DND-41 (cell line): ENCODE results near the gene CHKB.
"Not testable (repeated sequence)": the region's sequence is repeated elsewhere in the genome, so short reads cannot be mapped to it uniquely, and the experiment has no call there.

Experiments used
- ATAC-seq: fragments of 200-7000 bp; cut with Tn5 transposase; 3 replicates; pipeline ENCODE4 v1.9.1; 2021; ENCODE audit warnings: low read depth; ENCODE audit not compliant: insufficient read depth
- DNase-seq: peaks from one replicate; pipeline ENCODE4 v3.0.0-alpha.2; 2020
- H2AFZ ChIP-seq: 2 replicates; pipeline ENCODE4 v1.6.0; 2012; ENCODE audit warnings: low read depth, low read length
- H3K27ac ChIP-seq: 2 replicates; pipeline ENCODE4 v1.5.1; 2012; ENCODE audit warnings: low read length, inconsistent platforms
- H3K27me3 ChIP-seq: fragments of 200-600 bp; sonication (generic); 2 replicates; pipeline ENCODE4 v1.6.0; 2012; ENCODE audit warnings: low read length, mild to moderate bottlenecking, inconsistent platforms; ENCODE audit not compliant: insufficient read depth, poor library complexity
- H3K36me3 ChIP-seq: 2 replicates; pipeline ENCODE4 v1.5.1; 2012; ENCODE audit warnings: low read length, inconsistent platforms; ENCODE audit not compliant: insufficient read depth
- H3K4me1 ChIP-seq: 2 replicates; pipeline ENCODE4 v1.5.1; 2012; ENCODE audit warnings: mild to moderate bottlenecking, low read length; ENCODE audit not compliant: insufficient read depth
- H3K4me2 ChIP-seq: 2 replicates; pipeline ENCODE4 v1.6.0; 2012; ENCODE audit warnings: mild to moderate bottlenecking, moderate library complexity, low read length, inconsistent platforms; ENCODE audit not compliant: insufficient read depth
- H3K4me3 ChIP-seq, 2 experiments: fragments of 200-600 bp in 1 of 2; shearing (Covaris generic) in 1 of 2; 2 replicates each; pipeline ENCODE4 v1.5.1; 2012 to 2016; ENCODE audit warnings: inconsistent platforms in 2 of 2, low read length in 2 of 2, mild to moderate bottlenecking in 2 of 2, low read depth in 1 of 2, moderate library complexity in 1 of 2
- H3K79me2 ChIP-seq: 2 replicates; pipeline ENCODE4 v1.6.0; 2012; ENCODE audit warnings: low read length, inconsistent platforms; ENCODE audit not compliant: insufficient read depth
- H3K9ac ChIP-seq: 2 replicates; pipeline ENCODE4 v1.6.0; 2012; ENCODE audit warnings: low read depth, mild to moderate bottlenecking, inconsistent platforms, low read length, moderate library complexity
- H3K9me3 ChIP-seq: 2 replicates; pipeline ENCODE4 v1.5.1; 2012; ENCODE audit warnings: low read length, moderate library complexity, mild to moderate bottlenecking, inconsistent platforms; ENCODE audit not compliant: insufficient read depth, severe bottlenecking
- H4K20me1 ChIP-seq: 2 replicates; pipeline ENCODE4 v1.6.0; 2012; ENCODE audit warnings: low read length; ENCODE audit not compliant: insufficient read depth
- EZH2 ChIP-seq: IDR thresholded peaks from 3 replicates; pipeline ENCODE4 v1.6.1; 2012; ENCODE audit warnings: borderline replicate concordance, low read depth, mild to moderate bottlenecking, moderate library complexity, low read length, inconsistent platforms; ENCODE audit not compliant: severe bottlenecking
- TF ChIP-seq, protein P1 (sequence below): IDR thresholded peaks from 2 replicates; pipeline ENCODE4 v1.5.1; 2012; ENCODE audit warnings: borderline replicate concordance, low read length, moderate library complexity, mild to moderate bottlenecking; ENCODE audit not compliant: poor library complexity, severe bottlenecking; ENCODE audit errors: extremely low read depth

CHKB gene

DNA sequence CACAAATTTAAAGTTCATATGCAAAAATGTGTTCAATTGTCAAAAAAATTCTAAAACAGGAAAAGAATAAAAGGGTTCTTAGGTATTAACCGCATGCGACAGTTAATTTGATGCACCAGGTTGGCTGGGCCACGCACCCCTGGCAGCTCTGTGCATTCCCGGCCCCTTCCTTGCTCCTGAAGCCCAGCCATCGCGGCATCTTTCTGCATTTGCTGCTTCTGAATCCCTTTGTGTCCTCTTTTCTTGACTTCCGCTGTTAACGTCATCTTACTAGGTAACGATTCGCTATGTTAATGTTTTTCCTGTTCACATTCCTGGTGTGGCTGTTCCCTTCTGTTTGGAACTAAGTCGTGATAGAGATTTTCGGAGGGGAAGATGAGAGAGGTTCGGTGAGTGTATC lies 44.9 kb downstream of the CHKB start:
- H3K9ac ChIP-seq: no peak overlapping the region
- H3K27me3 ChIP-seq: no peaks in the 10 kb centered on the region
- no peak for ATAC-seq
- no peaks in the 10 kb centered on the region for H3K9me3 ChIP-seq
- no peaks in the 10 kb centered on the region for H3K4me1 ChIP-seq
- H3K79me2 ChIP-seq: no peaks in the 10 kb centered on the region
- H3K27ac ChIP-seq: no peak overlapping the region
- no peak overlapping the region for H2AFZ ChIP-seq
- no peak overlapping the region for H3K4me2 ChIP-seq
- no peak for TF ChIP-seq EZH2
- TF ChIP-seq, protein P1, sequence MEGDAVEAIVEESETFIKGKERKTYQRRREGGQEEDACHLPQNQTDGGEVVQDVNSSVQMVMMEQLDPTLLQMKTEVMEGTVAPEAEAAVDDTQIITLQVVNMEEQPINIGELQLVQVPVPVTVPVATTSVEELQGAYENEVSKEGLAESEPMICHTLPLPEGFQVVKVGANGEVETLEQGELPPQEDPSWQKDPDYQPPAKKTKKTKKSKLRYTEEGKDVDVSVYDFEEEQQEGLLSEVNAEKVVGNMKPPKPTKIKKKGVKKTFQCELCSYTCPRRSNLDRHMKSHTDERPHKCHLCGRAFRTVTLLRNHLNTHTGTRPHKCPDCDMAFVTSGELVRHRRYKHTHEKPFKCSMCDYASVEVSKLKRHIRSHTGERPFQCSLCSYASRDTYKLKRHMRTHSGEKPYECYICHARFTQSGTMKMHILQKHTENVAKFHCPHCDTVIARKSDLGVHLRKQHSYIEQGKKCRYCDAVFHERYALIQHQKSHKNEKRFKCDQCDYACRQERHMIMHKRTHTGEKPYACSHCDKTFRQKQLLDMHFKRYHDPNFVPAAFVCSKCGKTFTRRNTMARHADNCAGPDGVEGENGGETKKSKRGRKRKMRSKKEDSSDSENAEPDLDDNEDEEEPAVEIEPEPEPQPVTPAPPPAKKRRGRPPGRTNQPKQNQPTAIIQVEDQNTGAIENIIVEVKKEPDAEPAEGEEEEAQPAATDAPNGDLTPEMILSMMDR: no peak
- H3K4me3 ChIP-seq: no peak overlapping the region
- DNase-seq: no peak
- H3K36me3 ChIP-seq: no peaks in the 10 kb centered on the region
- H4K20me1 ChIP-seq: no peaks in the 10 kb centered on the region

DNA sequence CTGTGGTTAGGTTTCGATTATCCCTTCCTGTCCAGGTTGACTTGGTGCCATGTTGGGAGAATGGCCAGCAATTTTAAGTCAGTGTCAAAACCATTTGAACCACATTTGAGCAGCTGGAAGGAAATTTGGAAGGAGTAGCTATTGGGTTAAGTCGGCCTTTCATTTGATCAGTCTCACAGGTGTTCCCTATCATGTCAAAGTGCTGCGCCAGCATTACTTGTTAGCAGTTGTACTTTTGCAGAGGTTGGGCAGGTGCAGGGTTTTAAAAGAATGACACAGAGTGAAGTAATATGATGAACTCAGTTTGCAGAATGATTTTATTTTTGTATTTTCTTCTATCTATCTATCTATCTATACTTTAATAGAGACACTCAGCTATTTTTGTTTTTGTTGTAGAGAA lies 46.4 kb downstream of the CHKB start:
- H3K4me1 ChIP-seq: no peaks in the 10 kb centered on the region

DNA sequence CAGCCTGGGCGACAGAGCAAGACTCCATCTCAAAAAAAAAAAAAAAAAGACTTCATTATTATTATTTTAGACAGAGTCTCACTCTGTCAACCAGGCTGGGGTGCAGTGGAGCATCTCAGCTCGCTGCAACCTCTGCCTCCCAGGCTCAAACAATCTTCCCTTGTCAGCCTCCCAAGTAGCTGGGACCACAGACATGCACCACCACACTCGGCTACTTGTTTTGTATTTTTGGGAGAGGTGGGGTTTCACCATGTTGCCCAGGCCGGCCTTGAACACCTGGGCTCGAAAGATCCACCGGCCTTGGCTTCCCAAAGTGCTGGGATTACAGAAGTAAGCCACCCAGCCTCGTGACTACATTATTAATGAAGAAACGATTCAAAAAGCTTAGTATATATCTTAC lies 47.5 kb downstream of the CHKB start:
- Histone ChIP-seq H3K36me3 (no peaks in the 10 kb centered on the region), H3K4me2 (no peak overlapping the region), H3K4me3 (no peak overlapping the region), H3K27me3 (no peaks in the 10 kb centered on the region), H3K27ac (no peak overlapping the region), H2AFZ (no peak overlapping the region), H3K9me3 (no peaks in the 10 kb centered on the region), H3K79me2 (no peaks in the 10 kb centered on the region), H3K4me1 (no peaks in the 10 kb centered on the region), H3K9ac (no peak overlapping the region), H4K20me1 (peaks cover 5% of the 10 kb centered on the region; the same call in 1 of the 2 replicates)
- no peak for DNase-seq
- TF ChIP-seq, protein P1: no peak
- no peak for TF ChIP-seq EZH2
- no peak for ATAC-seq

More for the DNA sequence above, 46.4 kb downstream of the CHKB start:
- Histone ChIP-seq H3K9ac (no peak overlapping the region), H3K4me2 (no peak overlapping the region), H3K4me3 (no peak overlapping the region), H3K36me3 (no peaks in the 10 kb centered on the region), H3K79me2 (no peaks in the 10 kb centered on the region), H2AFZ (no peak overlapping the region), H3K9me3 (no peaks in the 10 kb centered on the region), H3K27me3 (no peaks in the 10 kb centered on the region), H3K27ac (no peak overlapping the region), H4K20me1 (0 out of 2 replicates have a peak, but pooled peaks cover under 1% of the 10 kb centered on the region)
- ATAC-seq (no peak), DNase-seq (no peak)
- no peak for TF ChIP-seq EZH2
- TF ChIP-seq, protein P1: no peak

DNA sequence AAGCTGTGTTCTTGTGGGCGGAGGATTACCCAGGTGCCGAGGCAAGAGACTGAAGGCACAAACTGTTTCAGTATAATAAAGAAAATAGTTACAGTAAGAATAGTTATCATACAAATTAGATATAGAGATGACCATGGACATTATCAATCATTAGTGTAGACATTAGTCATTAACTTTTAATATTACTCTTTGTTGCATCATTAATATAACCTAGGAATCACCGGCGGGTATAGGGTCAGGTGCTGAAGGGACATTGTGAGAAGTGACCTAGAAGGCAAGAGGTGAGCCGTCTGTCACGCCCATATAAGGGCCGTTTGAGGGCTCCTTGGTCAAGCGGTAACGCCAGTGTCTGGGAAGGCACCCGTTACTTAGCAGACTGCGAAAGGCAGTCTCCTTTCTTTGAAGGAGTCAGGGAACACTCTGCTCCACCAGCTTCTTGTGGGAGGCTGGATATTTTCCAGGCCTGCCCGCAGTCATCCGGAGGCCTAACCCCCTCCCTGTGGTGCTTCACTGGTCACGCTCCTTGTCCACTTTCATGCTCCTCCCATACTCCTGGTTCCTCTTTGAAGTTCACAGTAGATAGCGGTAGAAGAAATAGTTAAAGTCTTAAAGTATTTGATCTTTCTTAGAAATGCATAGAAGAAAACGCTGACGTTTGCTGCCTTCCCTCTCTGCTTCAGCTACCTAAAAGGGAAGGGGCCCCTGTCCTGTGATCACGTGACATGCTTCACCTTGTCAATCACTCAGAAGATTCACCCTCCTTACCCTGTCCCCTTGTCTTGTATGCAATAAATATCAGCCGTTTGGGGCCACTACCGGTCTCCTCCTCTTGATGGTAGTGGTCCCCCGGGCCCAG lies 48.6 kb downstream of the CHKB start:
- H3K9ac ChIP-seq, H2AFZ ChIP-seq, H3K4me2 ChIP-seq, H3K4me1 ChIP-seq, H3K36me3 ChIP-seq, H3K27ac ChIP-seq, H3K9me3 ChIP-seq, ATAC-seq, H4K20me1 ChIP-seq, H3K4me3 ChIP-seq, H3K79me2 ChIP-seq, DNase-seq, H3K27me3 ChIP-seq: not testable (repeated sequence)
